NCI-H446 treated with DMSO at 0.1 percent for 48 hours (cell line): ENCODE data around the gene SDK2.

Experiments used
- DNase-seq: peaks from one replicate; lab custom pipeline; 2025; lab: John Stamatoyannopoulos, UW

SDK2 gene

DNA sequence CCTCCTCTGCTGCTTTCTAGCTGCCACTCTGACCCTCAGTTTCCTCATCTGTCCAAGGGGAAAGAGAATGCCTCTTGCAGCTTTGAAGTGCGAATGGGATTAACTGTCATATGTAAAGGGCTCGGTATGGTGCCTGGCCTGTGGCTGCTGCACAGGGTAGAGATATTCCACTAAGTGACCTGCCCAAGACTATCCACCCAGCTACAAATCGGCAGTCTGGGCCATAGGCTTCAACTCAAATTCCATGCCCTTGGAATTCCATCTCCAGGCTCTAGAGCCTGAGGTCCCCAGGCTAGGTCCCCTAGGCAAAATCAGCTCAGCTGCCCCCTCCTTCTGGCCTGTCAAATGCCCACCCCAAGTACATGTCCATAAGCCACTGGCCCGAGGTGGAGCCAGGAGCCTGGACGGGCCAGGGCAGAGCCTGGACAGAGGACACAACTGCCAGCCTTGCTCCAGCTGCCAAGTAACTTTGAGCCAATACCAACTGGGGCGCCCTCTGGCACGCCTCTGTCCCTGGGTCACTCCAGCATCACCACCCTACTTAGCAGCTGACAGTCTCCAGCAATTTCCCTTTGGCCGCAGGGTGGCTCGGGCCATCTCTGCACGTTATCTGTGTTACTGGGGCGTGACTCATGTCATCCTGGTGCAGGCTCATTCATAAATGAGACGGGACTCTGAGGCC is 57.2 kb downstream of the SDK2 start:
- DNase-seq: no peak

DNA sequence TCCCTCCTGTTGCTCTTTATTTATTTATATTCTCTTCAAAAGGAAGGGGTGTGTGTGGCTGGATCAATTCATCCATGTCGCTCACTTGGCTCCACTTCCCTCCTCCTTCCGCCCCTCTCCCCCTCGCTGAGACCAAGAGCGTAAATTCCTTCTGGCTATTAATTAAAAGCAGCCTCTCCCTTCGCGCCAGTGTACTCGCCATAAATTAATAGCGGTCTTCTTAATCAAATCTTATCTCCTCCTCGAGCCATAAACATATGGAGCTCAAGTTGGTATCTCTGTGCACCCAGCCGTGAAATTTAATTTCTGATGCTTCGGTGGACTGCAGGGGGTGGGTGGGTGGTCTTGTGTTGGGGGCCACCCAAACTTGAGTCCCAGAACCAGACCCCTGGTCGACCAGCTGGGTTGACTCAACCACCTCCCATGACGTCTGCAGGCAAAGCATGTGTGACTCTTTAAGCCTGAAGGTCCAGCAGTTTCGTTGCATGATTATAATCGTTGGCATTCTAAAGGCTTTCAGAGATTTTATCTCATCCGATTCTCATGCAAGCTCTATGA is 57.9 kb downstream of the SDK2 start:
- DNase-seq: no peak

DNA sequence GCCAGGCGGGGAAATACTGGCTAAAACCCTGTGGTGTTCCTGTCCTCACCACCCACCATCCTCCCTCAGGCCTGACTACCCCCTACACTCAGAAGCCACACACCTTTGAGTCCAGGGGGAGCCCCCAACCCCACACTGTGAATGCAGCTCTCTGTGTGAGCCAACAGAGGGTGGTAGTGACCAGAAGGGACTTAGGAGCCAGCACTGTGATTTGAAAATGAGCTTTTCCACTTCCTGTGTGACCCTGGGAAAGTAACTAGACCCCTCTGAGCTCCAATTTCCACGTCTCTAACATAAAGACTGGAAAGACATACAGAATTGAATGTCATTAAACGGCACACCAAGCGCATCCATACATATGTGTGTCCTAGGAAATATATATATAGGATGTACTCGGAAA is 58.7 kb downstream of the SDK2 start:
- DNase-seq: no peak

DNA sequence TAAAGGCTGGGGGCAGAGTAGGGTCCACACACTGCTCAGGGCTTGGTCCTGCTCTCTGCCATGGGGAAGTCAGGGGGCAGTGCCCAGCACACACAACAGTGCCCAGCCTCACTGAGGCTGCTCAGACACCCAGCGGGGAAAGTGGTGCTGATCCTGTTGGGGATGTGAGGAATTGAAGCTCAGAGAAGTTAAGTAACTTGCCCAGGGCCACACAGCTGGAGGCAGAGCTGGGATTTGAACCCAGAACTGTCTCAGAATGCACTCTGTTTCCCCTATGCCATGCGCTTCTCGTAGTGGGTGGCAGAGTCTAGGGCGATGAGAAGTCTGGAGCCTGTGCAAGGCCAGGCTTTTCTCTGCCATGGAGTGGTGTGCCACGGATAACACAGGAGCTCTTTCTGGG is 59.3 kb downstream of the SDK2 start:
- no peak for DNase-seq

DNA sequence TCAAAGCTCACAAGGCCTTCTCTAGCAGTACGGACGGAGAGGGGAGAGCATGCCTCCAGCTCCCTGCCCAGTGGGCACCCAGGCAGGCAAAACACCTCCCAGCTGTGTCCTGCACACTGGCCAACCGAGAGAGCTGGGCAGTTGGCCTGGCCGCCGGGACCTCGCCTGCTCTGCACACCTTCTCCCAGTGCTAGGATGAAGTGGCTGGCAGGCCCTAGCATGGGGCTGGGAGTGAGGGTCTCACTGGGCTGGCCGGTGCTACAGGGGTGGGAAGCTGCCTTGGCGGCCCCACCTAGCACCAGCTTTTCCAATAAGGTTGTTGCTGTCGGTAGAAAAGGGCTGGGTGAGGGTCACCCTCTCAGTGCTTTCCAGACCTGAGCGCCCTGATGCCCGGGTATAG is 60.2 kb downstream of the SDK2 start:
- no peak for DNase-seq

DNA sequence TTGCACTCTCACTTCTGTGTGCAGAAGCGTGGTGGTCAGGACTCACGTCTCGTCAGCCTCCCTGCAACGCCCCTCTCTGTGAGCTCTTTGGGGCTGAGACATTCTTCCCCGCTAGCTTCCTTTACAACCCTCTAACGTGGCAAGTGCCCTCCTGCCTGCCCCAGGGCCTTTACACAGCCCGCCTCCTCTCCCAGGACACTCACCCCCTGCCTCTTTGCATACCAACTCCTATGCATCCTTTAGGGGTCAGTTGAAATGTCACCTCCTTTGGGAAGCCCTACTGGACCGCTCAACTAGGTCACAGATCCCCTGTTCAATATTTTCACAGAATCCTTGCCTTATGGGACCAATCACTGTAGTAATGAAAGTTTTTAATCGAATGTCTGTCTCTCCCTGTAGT is 61.4 kb downstream of the SDK2 start:
- no peak for DNase-seq

DNA sequence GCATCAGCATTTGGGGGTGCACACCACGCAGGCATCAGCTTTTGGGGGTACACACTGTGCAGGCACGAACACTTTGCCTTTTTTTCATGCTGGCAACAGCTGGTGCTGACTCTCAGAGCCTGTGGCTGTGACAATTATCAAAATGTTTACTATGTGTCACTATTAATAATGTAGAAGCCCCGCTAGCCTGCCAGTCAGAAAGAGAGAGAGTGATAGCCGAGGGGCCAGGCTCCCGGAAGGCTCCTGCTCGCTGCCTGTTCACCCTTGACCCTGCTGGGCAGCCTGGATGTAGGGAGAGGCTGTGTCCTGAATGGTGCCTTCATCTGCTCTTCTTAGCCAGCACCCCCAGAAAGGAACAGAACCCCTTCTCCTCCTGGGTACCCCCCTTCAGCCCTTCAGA is 61.9 kb downstream of the SDK2 start:
- DNase-seq: no peak

DNA sequence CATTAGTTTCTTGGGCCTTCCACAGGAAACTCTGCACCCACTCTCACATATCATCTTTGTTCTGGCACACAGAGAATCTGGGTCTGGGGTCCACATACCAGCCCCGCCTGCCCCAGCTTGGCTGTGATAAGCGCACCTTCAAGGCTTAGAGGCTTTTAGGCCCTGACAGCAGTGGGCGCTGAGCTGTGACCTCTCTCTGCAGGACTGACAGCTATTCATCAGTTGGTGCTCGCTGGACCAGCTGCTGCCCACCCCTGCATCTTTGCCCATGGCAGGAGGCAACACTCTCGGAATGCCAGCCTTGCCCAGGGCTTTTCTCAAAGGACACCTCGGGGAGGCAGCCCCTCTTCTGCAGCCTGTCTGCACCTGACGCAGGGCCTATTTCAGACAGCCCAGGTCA is 62.9 kb downstream of the SDK2 start:
- no peak for DNase-seq

DNA sequence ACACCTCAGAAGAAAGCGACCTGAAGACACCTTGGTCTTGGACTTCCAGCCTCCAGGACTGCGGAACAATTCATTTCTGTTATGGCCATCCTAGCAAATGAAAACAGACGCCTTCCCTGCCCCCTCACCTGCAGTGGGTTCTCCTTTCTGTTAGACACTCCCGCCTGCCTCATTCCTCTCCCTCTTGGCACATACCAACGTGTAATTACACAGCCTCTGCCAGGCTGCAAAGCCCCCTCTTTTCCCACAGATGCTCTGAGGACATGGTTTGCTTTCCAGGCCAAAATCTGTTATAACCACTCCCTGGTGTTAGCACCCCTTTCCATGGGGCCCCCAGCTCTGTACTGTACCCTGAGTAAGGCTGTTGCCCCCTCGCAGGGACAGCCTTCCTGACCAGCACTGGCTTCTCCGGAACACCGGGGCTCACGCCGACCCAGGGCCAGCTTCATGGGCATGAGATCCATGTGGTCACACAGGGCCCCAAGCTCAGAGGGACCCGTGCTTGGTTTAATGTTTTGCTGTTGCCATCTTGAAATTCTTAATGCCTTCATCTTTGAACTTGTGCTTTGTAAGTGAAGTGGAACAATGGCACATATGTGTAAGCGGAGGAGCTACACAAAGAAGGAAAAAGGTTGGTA is 64.1 kb downstream of the SDK2 start:
- DNase-seq: no peak

DNA sequence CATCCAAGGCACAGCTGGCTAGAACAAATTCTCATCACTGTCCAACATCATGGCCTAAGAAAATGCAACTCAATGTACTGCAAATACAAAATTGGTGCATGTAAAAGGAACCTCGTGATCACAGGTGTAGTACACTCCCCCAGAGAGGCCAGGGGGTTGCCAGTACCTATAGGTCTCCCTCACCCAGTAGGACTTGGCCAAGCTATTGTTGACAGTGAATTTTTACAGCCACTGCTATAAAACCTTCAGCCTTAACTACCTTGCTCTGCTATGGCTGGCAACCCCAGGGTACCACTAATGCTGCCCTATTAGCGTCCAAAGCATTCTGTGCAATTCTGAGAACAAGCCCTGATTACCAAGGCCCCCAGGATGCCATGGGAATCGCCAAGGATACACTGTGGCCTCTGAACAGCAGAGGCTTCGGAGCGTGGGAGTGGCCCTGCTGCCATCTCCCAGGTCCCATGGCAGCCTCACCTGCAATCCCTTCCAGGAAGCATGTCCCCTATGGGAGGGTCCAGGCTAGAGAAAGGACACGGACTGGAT is 67.6 kb downstream of the SDK2 start:
- DNase-seq: no peak

DNA sequence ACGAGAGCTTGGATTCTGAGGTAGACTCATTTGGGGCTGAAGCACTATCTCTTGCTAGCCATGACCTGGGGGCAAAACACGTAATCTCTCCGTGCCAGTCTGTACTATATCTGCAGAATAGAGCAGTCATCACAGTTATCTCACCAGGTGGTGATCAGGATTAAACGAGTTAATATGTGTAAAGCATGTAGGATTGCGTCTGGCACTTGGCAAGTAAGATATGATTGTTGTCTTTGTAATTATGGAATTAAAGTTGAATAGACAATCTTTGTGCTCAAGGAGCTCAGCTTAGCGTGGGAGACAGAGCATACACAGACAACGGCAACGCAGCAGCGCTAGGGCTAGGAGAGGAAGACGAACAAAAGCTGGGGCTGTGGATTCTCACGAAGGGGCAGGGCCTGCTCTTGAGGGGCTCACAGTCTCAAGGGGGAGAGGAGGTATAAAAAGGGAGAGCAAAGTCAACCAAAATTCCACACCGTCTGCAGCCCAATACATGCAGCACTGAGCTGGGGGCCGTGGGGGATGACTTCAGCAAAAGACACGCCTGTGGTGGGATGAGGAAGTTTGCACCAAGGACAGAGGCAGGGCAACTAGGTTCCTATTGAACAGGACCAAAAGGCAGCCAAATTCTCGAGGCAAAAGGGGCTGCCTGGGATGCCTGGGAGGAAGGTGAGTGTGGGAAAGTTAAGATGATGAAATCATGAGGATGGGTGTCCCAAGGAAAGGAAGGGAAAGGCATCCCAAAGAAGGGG is 68.6 kb downstream of the SDK2 start:
- DNase-seq: no peak

DNA sequence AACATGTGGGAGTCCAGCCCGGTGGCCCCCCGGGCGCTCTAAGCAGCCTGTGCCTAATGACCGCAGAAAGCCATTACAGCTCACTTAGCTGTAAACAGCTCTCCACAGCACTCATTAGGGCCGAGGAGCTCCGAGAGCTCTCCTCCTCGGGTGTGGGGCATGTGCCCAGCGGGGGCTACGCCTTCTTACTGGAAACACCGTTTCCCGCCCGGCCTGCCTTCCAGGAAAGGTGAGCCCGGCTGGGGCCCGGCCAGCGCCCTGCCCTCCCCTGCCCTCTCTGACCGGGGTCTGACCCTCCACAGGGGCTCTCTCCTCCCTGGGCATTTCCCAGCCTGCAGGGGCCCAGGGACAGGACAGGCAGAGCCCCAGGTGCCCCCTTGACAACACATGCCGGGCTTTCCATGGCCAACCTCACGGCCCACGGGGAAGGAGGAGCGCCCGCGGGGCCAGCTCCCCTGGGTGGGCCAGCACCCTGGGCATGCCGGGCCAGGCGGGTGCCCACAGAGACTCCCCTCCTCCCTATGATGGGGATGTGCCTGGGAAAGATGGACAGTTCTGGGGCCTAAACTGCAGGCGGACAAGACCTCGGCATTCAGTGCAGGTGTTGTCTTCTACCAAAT is 72.6 kb downstream of the SDK2 start:
- no peak for DNase-seq

DNA sequence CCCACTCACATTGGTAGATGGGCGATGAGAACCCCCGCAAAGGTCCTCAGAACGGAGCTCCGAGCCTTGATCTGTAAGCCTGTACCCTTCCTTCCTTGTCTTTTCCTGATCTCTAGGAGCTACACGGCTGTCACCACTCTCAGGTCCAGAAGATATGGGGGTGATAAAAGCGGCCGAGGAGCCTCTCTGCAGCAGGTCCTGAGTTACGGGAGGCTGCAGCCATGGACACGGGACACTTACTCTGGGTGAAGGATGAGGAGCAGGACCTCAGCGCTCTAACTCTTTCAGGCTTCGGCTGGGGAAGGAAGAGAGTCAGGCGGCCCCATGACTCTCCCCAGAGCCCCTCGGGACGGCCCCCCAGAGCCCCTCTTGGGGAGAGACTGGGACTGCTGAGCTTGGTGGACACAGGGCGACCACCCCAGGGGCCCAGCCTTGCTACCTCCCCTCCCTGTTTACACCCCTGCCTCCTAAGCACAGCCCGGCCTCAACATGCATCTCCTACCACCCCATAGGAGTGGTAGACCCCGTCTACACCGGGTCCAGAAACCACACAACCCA is 74.4 kb downstream of the SDK2 start:
- DNase-seq: no peak

DNA sequence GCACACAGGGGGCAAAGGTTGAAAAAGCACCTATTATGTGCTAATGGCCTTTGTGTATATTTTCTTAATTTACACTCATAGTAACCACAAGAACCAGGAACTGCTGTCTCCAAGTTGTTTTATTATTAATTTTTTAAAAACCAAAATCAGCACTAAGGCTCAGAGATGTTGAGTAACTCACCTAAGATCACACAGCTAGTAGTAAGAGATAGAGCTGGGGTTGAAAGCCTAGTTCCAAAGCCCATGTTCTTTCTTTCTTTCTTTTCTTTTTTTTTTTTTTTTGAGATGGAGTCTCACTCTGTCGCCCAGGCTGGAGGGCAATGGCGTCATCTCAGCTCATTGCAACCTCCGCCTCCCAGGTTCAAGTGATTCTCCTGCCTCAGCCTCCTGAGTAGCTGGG is 75.3 kb downstream of the SDK2 start:
- DNase-seq: no peak

DNA sequence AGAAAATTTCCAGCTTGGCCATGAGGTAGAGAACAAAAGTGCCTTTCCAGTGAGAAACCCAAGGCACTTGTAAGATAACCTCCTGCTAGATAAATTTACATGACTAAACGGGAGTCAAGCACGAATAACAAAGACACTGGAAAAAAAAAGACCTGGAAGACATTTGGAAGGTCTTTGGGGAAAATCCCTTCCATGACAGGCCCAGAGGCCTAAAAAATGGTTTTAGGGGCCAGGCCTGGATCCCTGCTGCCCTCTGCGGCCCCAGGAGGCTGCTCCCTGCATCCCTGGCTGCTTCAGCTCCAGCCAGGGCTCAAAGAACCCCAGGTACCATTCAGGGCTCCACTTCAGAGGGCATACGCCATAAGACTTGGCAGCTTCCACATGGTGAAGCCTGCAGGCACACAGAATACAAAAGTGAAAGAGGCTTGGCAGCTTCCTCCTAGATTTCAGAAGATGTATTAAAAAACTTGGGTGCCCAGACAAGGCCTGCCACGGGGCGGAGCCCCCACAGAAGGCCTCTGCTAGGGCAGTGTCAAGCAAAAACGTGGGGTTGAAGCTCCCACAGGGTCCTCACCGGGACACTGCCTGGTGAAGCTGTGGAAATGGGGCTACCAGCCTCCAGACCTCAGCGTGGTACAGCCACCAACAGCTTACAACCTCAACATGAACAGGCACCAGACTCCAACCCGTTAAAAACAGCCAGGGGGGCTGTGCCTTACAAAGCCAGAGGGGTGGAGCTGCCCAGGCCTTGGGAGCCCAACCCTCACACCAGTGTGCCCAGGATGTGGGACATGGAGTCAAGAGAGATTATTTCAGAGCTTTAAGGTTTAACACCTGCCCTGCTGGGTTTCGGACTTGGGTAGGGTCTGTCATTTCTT is 77.1 kb downstream of the SDK2 start:
- DNase-seq: no peak

DNA sequence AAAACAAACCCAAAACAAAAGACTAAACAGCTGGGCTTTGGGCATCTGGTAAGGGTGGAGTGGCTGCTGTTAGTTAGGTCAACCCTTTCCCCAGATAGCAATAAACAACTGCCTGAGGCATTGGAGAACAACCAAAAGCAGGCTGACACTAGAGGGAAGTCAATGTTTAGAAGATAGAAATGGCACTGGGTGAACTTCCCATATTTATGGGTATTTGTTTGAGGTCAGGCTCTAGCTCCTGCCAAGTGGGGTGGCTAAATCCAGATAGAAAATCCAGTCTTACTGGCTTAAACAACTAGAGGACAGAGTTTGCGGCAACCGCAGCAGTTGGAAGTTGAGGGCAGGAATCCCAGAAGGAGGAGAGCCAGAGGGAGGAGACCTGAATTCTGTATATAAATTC is 79.4 kb downstream of the SDK2 start:
- DNase-seq: no peak

DNA sequence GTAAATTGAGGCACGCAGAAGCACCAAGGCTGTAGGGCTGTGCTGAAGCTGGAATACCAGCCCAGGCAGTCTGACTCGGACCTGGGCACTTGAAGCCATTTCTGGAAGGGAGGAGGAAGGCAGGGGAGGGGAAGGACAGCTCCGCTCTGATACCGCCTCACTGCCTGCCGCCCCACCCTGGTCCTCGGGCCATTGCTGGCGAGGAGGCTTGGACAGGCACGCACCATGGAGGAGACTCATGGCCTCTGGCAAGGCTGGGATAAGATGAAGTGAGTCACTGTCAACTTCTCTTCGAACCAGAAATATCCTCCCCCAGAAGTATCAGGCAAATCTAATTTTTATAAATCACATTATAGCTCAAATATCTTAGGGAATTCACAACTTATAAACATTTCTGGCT is 81.3 kb downstream of the SDK2 start:
- no peak for DNase-seq

DNA sequence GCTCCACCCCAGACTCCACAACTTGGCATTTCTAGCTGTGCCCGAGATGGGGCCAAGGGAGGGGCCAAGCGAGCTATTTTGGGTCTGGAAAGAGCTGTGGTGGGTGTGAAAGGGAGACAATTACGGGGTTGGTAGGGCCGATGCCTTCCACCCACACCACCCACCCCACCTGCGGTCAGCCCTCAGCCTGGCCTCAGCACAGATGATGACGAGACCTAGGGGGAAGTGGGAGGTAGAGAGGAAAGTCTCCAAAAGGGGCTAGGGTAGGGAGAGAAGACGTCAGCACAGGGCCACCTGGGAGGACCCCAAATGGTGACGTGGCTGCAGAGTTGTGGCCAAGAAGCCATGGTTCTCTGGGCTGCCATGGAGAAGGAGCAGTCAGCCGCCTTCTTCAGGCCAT is 83.1 kb downstream of the SDK2 start:
- no peak for DNase-seq

DNA sequence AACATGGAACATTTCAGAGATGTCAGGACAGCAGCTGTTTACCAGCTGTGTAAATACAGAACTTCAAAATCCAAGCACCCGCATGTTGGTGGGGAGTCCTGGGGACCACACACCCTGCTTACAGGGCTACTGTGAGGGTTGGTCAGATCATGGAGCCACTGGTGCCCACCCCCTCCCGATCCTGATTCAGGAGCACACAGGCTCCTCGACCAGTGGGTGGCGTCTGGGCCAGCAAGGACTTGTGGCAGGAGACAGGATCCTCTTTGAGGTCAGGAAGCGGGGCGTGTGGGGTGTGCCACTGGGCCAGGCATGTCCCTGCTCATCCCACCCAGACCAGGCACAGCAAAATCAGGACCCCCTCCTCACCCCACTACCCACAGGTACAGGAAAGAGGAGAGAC is 83.6 kb downstream of the SDK2 start:
- no peak for DNase-seq

DNA sequence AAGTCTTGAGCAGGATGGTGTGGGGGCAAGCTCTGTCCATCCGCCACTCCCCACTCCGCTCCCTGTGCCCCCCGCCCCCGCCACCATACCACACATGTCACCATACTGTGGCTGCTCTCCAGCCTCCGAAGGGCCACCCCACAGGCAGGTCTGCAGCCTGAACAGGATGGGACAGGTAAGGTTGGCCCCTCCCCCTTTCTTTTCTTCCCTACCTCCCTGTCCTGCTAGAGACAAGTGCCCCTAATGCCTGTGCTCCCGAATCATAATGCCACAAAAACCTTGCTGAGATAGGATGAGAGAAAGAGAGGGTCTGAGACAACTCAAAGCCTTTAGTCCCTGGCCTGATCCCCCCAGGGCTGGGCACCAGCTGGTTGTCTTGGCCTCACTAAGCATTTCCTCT is 84.7 kb downstream of the SDK2 start:
- no peak for DNase-seq
